Astrocyte (in vitro differentiated cells and primary cell): ENCODE measurements around the gene STRN3. TPM values are rescaled to one million over a fixed set of nuclear protein-coding genes. Genes with fewer than 3 reads are reported as not detected.
A peak's percentile ranks its signal among the peaks of the same experiment; 100 is the strongest.

Experiments
- DNase-seq: peaks from one replicate; pipeline ENCODE4 v3.0.0-alpha.2; 2010; ENCODE audit warnings: low read depth
- FAIRE-seq: peaks from 2 replicates; lab custom pipeline; 2011; peaks lifted over from hg19 to GRCh38; lab: Jason Lieb, UNC
- H2AFZ ChIP-seq: 2 replicates; pipeline ENCODE4 v1.6.0; 2012; ENCODE audit warnings: low read depth, low read length, inconsistent platforms
- H3K27ac ChIP-seq: 2 replicates; pipeline ENCODE4 v1.5.1; 2011; ENCODE audit warnings: low read depth, low read length, inconsistent platforms
- H3K27me3 ChIP-seq: 2 replicates; pipeline ENCODE4 v1.6.0; 2011; ENCODE audit warnings: low read length, inconsistent platforms; ENCODE audit not compliant: insufficient read depth
- H3K36me3 ChIP-seq: 2 replicates; pipeline ENCODE4 v1.5.1; 2011; ENCODE audit warnings: low read length, inconsistent platforms; ENCODE audit not compliant: insufficient read depth
- H3K4me1 ChIP-seq: 2 replicates; pipeline ENCODE4 v1.5.1; 2011; ENCODE audit warnings: low read length, inconsistent platforms; ENCODE audit not compliant: insufficient read depth
- H3K4me2 ChIP-seq: 2 replicates; pipeline ENCODE4 v1.6.0; 2012; ENCODE audit warnings: low read length, inconsistent platforms
- H3K4me3 ChIP-seq: 2 replicates; pipeline ENCODE4 v1.5.1; 2011; ENCODE audit warnings: low read depth, mild to moderate bottlenecking, low read length, inconsistent platforms; ENCODE audit not compliant: insufficient read depth
- H3K79me2 ChIP-seq: 2 replicates; pipeline ENCODE4 v1.6.0; 2012; ENCODE audit warnings: mild to moderate bottlenecking, low read length, inconsistent platforms; ENCODE audit not compliant: insufficient read depth
- H3K9ac ChIP-seq: 2 replicates; pipeline ENCODE4 v1.6.0; 2012; ENCODE audit warnings: mild to moderate bottlenecking, low read length, inconsistent platforms
- H3K9me3 ChIP-seq: 2 replicates; pipeline ENCODE4 v1.5.1; 2012; ENCODE audit warnings: low read depth, mild to moderate bottlenecking, low read length, inconsistent platforms; ENCODE audit not compliant: insufficient read depth
- H4K20me1 ChIP-seq: 2 replicates; pipeline ENCODE4 v1.6.0; 2012; ENCODE audit warnings: low read length, inconsistent platforms; ENCODE audit not compliant: insufficient read depth
- H3K27ac Mint-ChIP-seq: one replicate; pipeline ENCODE4 v1.8.0; 2021; ENCODE audit warnings: mild to moderate bottlenecking, mixed read lengths; ENCODE audit not compliant: unreplicated experiment
- H3K27me3 Mint-ChIP-seq: one replicate; pipeline ENCODE4 v1.8.0; 2021; ENCODE audit warnings: low read depth, mixed read lengths; ENCODE audit not compliant: unreplicated experiment
- H3K36me3 Mint-ChIP-seq: one replicate; pipeline ENCODE4 v1.8.0; 2021; ENCODE audit warnings: low read depth, mixed read lengths; ENCODE audit not compliant: unreplicated experiment
- H3K4me1 Mint-ChIP-seq: one replicate; pipeline ENCODE4 v1.8.0; 2021; ENCODE audit warnings: low read depth, mixed read lengths; ENCODE audit not compliant: unreplicated experiment
- H3K4me3 Mint-ChIP-seq: one replicate; pipeline ENCODE4 v1.8.0; 2021; ENCODE audit warnings: mild to moderate bottlenecking, moderate library complexity, mixed read lengths; ENCODE audit not compliant: unreplicated experiment
- H3K9me3 Mint-ChIP-seq: one replicate; pipeline ENCODE4 v1.8.0; 2021; ENCODE audit warnings: mild to moderate bottlenecking, mixed read lengths; ENCODE audit not compliant: unreplicated experiment
- CTCF ChIP-seq: IDR thresholded peaks from 2 replicates; pipeline ENCODE4 v1.5.1; 2011; ENCODE audit warnings: low read depth, mild to moderate bottlenecking, inconsistent platforms, low read length, moderate library complexity; ENCODE audit not compliant: insufficient read depth
- EZH2 ChIP-seq: IDR thresholded peaks from 2 replicates; pipeline ENCODE4 v1.6.1; 2012; ENCODE audit warnings: mild to moderate bottlenecking, low read length, inconsistent platforms; ENCODE audit not compliant: insufficient read depth
- total RNA-seq: library from RNA; stranded (reverse); gene quantifications from 2 replicates; pipeline ENCODE4 v1.2.1, GENCODE V29; 2021

The STRN3 gene
- total RNA-seq, 1 donor from 2014 or later, result 48.4 TPM

DNA sequence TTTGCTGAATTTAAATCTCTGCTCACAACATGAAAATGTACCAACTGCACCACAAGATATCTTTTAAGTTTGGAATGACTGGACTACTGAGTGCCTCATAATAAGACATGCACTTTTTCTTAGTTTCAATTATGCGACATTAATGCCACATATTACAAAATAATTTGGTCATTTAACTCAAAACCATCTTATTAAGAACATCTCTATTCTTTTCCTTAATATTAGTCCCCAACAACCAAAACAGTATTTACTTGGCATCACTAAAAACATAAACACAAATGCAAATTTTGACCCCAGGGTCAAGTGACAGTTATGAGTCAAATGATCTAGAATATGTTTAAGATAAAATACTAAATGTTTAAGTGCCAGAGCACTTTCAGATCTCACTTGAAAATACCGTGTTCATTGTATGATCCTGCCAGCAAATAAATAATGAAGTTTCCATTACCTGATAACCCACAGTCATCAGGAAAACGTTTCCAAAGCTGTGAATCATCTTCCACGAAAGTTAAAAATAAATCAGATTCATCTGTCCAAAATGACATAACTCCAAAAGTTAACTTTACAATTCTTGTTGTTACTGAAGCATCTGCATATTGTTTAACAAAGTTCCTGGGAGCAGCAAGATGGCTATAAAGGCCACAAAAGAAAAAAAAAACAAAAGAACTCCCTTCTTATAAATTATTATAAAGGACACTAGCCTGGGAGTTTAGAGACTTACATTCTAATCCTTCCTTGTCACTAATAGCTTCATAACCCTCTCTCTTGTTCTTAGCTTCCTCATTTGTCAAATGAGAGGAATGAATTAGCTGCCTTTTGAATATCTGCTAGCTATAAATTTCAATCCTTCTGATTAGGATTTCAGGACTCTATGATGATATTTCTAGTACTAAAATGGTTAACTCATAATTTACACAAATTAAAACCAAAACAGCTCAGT lies 31.2 kb downstream of the STRN3 start:
- peaks cover 99% of the 10 kb centered on the region for H3K79me2 ChIP-seq
- TF ChIP-seq CTCF (no peak), EZH2 (no peak)
- no peaks in the 10 kb centered on the region for H3K9me3 ChIP-seq
- peak overlapping the region; percentile 37 for H3K4me2 ChIP-seq
- H3K4me1 ChIP-seq, result peaks cover 11% of the 10 kb centered on the region
- peaks cover 22% of the 10 kb centered on the region for H3K4me1 Mint-ChIP-seq
- peaks cover 93% of the 10 kb centered on the region for H4K20me1 ChIP-seq
- H3K36me3 Mint-ChIP-seq, result peaks cover 16% of the 10 kb centered on the region
- no peak overlapping the region for H3K4me3 Mint-ChIP-seq
- H2AFZ ChIP-seq, result no peak overlapping the region
- no peak overlapping the region for H3K27ac Mint-ChIP-seq
- DNase-seq (peak; percentile 71), FAIRE-seq (no peak)
- peak overlapping the region; percentile 56 for H3K9ac ChIP-seq
- H3K4me3 ChIP-seq, result peak overlapping the region; percentile 1
- H3K27me3 ChIP-seq, result no peaks in the 10 kb centered on the region
- H3K27me3 Mint-ChIP-seq, result no peaks in the 10 kb centered on the region
- H3K9me3 Mint-ChIP-seq, result no peaks in the 10 kb centered on the region
- H3K27ac ChIP-seq, result peak overlapping the region; percentile 73
- no peaks in the 10 kb centered on the region for H3K36me3 ChIP-seq

- H3K27me3 Mint-ChIP-seq, result no peaks in the 10 kb centered on the region
- peaks cover 33% of the 10 kb centered on the region for H3K4me1 Mint-ChIP-seq
- TF ChIP-seq EZH2 (no peak), CTCF (no peak)
- peaks cover 91% of the 10 kb centered on the region for H4K20me1 ChIP-seq
- H3K36me3 ChIP-seq, result no peaks in the 10 kb centered on the region
- H3K79me2 ChIP-seq, result peaks cover 98% of the 10 kb centered on the region
- DNase-seq (no peak), FAIRE-seq (no peak)
- H3K9me3 ChIP-seq, result no peaks in the 10 kb centered on the region
- H3K4me3 Mint-ChIP-seq, result no peak overlapping the region
- no peak overlapping the region for H3K27ac Mint-ChIP-seq
- H2AFZ ChIP-seq, result no peak overlapping the region
- H3K36me3 Mint-ChIP-seq, result peaks cover 9% of the 10 kb centered on the region
- H3K4me2 ChIP-seq, result no peak overlapping the region
- H3K9me3 Mint-ChIP-seq, result no peaks in the 10 kb centered on the region
- H3K27ac ChIP-seq, result no peak overlapping the region
- H3K4me3 ChIP-seq, result no peak overlapping the region
- H3K4me1 ChIP-seq, result peaks cover 14% of the 10 kb centered on the region
- H3K9ac ChIP-seq, result no peak overlapping the region
- no peaks in the 10 kb centered on the region for H3K27me3 ChIP-seq
These were observed 33.1 kb downstream of the STRN3 start for GRCh38 chr14:30993071-30993470.

DNA sequence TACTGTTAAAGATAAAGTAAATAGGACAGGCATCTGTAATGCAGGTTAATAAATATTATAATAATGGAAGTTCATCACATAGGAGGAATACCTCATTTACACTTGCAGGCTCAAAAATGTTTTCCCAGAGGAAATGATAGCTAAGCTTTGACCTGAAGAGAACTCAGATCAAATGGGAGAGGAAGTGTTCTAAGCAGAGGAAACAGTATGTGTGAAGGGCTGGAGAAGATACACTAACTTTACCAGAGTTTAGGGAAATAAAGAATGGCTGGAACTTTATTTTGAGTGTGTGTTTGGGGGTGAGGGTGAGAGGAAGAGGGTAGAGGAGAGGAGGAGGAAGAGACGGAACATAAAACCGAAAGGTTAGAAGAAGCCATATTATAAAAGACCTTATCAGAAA lies 34.8 kb downstream of the STRN3 start:
- H3K27ac ChIP-seq, result no peak overlapping the region
- H3K4me2 ChIP-seq, result no peak overlapping the region
- H3K36me3 Mint-ChIP-seq, result peaks cover 2% of the 10 kb centered on the region
- DNase-seq (no peak), FAIRE-seq (no peak)
- no peak overlapping the region for H3K9ac ChIP-seq
- H3K27me3 Mint-ChIP-seq, result no peaks in the 10 kb centered on the region
- H3K4me3 Mint-ChIP-seq, result peak overlapping the region; percentile 18
- H3K36me3 ChIP-seq, result no peaks in the 10 kb centered on the region
- peaks cover 15% of the 10 kb centered on the region for H3K4me1 ChIP-seq
- peaks cover 97% of the 10 kb centered on the region for H3K79me2 ChIP-seq
- no peak overlapping the region for H3K4me3 ChIP-seq
- H4K20me1 ChIP-seq, result peaks cover 87% of the 10 kb centered on the region
- H3K27me3 ChIP-seq, result no peaks in the 10 kb centered on the region
- TF ChIP-seq CTCF (no peak), EZH2 (no peak)
- H3K27ac Mint-ChIP-seq, result no peak overlapping the region
- H2AFZ ChIP-seq, result no peak overlapping the region
- H3K4me1 Mint-ChIP-seq, result peaks cover 40% of the 10 kb centered on the region
- H3K9me3 Mint-ChIP-seq, result no peaks in the 10 kb centered on the region
- H3K9me3 ChIP-seq, result no peaks in the 10 kb centered on the region
